Esophagus muscularis mucosa (tissue), 4 donors: ENCODE measurements around the gene ANGPTL8. TPM values are rescaled to one million over a fixed set of nuclear protein-coding genes. Genes with fewer than 3 reads are reported as not detected.

Experiments used
- DNase-seq: peaks from one replicate; pipeline ENCODE4 v3.0.0-alpha.2; 2017; ENCODE audit errors: extremely low spot score
- H3K27ac ChIP-seq, 4 donors: fragments of 200-600 bp; sonication (generic); replicated peaks in 1 of 4; 1 replicate in 3 of 4; 2 replicates in 1 of 4; pipeline ENCODE4 v1.5.1; 2016 to 2019; ENCODE audit warnings: mild to moderate bottlenecking in 1 of 4
- H3K27me3 ChIP-seq, 4 donors: fragments of 200-600 bp; sonication (generic); one replicate each; pipeline versions ENCODE4 v1.5.1 to v1.6.0; 2016 to 2019
- H3K36me3 ChIP-seq, 4 donors: fragments of 200-600 bp; sonication (generic); one replicate each; pipeline ENCODE4 v1.5.1; 2016 to 2019
- H3K4me1 ChIP-seq, 4 donors: fragments of 200-600 bp; sonication (generic); one replicate each; pipeline ENCODE4 v1.5.1; 2016 to 2019
- H3K4me3 ChIP-seq, 4 donors: fragments of 200-600 bp; sonication (generic); 1 replicate in 2 of 4; 2 replicates in 2 of 4; pipeline ENCODE4 v1.5.1; 2016 to 2019; ENCODE audit warnings: mild to moderate bottlenecking in 4 of 4, moderate library complexity in 1 of 4
- H3K9me3 ChIP-seq, 4 donors: fragments of 200-600 bp; sonication (generic); 1 replicate in 3 of 4; 2 replicates in 1 of 4; pipeline ENCODE4 v1.5.1; 2016 to 2019
- CTCF ChIP-seq, 3 experiments: fragments of 200-600 bp in 2 of 3; fragments of 450-650 bp in 1 of 3; sonication (generic) in 2 of 3; IDR thresholded peaks; one replicate each; pipeline ENCODE4 v1.5.1; 2017 to 2019; ENCODE audit warnings: antibody characterized with exemption in 3 of 3, mild to moderate bottlenecking in 2 of 3, moderate library complexity in 1 of 3
- EP300 ChIP-seq: sonication (generic); formaldehyde crosslinking; IDR thresholded peaks from one replicate; pipeline ENCODE4 v1.6.1; 2017; ENCODE audit warnings: antibody characterized with exemption
- POLR2A ChIP-seq: fragments of 450-650 bp; IDR thresholded peaks from one replicate; pipeline ENCODE4 v1.6.1; 2017; ENCODE audit warnings: antibody characterized with exemption, moderate library complexity, mild to moderate bottlenecking, low read depth
- POLR2AphosphoS5 ChIP-seq, 2 donors: sonication (generic); formaldehyde crosslinking; IDR thresholded peaks; one replicate each; pipeline ENCODE4 v1.6.1; 2017; ENCODE audit warnings: antibody characterized with exemption in 2 of 2
- WGBS: methylation state at CpG from one replicate; pipeline ENCODE4 v1.1.5; 2018; 5-methylcytosine and 5-hydroxymethylcytosine counted together
- intact Hi-C: fragments of 100-400 bp; cut with DNase I; formaldehyde crosslinking; loops from one replicate; pipeline ENCODE4 v1.15.1; 2023
- total RNA-seq, 4 donors: library from RNA; depleted of rRNA; stranded (reverse); fragments of >200 nt; gene quantifications; one replicate each; pipeline versions ENCODE4 v1.1.0 to v1.2.1, GENCODE V29; 2016

Gene ANGPTL8
- total RNA-seq, 4 donors from 2014 or later: 2.0 TPM; not detected in 3

- intact Hi-C loops: no loop called here
- peaks cover 25 to 61% (median 57%) of the 10 kb centered on the region in 4 donors for H3K36me3 ChIP-seq
- H3K4me1 ChIP-seq: peaks cover 80 to 92% (median 90%) of the 10 kb centered on the region in 4 donors
- WGBS: 68% methylated on average over 34 of the region's 68 CpGs
- peak overlapping the region; percentile 66 to 92 (median 84) for H3K4me3 ChIP-seq
- no peaks in the 10 kb centered on the region for H3K9me3 ChIP-seq
- no peak for DNase-seq
- H3K27ac ChIP-seq: peak overlapping the region; percentile 89 to 98 (median 96)
- TF ChIP-seq POLR2AphosphoS5 (IDR thresholded peaks at IDR 0.05): no peak
- no peaks in the 10 kb centered on the region for H3K27me3 ChIP-seq
Measured at GRCh38 chr19:11192957-11193939, 46.2 kb upstream of the ANGPTL8 start.

DNA sequence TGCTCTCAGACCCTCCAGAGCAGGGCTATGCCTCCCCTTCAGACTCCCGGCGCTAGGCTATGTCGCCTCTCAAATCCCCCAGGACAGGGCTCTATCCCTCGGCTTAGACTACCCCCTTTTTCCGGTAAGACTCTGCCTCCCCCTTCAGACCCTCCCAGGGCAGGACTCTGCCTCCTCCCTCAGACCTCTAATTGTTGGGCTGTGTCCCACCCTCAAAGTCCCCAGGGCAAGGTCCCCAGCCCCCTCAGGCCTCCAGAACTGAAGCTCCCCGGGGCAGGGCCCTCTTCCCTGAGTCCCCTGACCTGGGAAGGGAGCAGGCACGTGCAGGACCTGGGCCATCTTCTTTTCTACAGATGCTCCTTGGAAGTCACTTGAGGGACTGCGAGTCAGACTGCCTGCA is 45.2 kb upstream of the ANGPTL8 start:
- peaks cover 75 to 92% (median 90%) of the 10 kb centered on the region in 4 donors for H3K4me1 ChIP-seq
- H3K36me3 ChIP-seq: peaks cover 25 to 52% (median 50%) of the 10 kb centered on the region in 4 donors
- no peak for DNase-seq
- no peaks in the 10 kb centered on the region for H3K27me3 ChIP-seq
- TF ChIP-seq CTCF (IDR thresholded peaks at IDR 0.05): no peak
- TF ChIP-seq EP300: no peak
- no peak for TF ChIP-seq POLR2AphosphoS5 (IDR thresholded peaks at IDR 0.05)
- TF ChIP-seq POLR2A: no peak
- H3K4me3 ChIP-seq: peak overlapping the region; percentile 66 to 92 (median 84)
- intact Hi-C loops: no loop called here
- 42% methylated on average over 8 of the region's 8 CpGs for WGBS
- H3K27ac ChIP-seq: peak overlapping the region; percentile 89 to 98 (median 96)
- no peaks in the 10 kb centered on the region for H3K9me3 ChIP-seq

GRCh38 chr19:11194656-11195558 is 44.5 kb upstream of the ANGPTL8 start:
- peaks cover 25 to 59% (median 52%) of the 10 kb centered on the region in 4 donors for H3K36me3 ChIP-seq
- H3K9me3 ChIP-seq: no peaks in the 10 kb centered on the region
- no peak for TF ChIP-seq POLR2AphosphoS5 (IDR thresholded peaks at IDR 0.05)
- TF ChIP-seq POLR2A: no peak
- no peak for TF ChIP-seq EP300
- TF ChIP-seq CTCF (IDR thresholded peaks at IDR 0.05): no peak
- H3K27me3 ChIP-seq: no peaks in the 10 kb centered on the region
- no peak for DNase-seq
- intact Hi-C loops: no loop called here
- H3K4me1 ChIP-seq: peaks cover 68 to 87% (median 86%) of the 10 kb centered on the region in 4 donors
- WGBS: 13% methylated on average over 19 of the region's 20 CpGs
- H3K4me3 ChIP-seq: peak overlapping the region; percentile 66 to 92 (median 84)
- H3K27ac ChIP-seq: peak overlapping the region; percentile 89 to 98 (median 96)

GRCh38 chr19:11195681-11196080 is 43.7 kb upstream of the ANGPTL8 start:
- TF ChIP-seq POLR2A (no peak), POLR2AphosphoS5 (IDR thresholded peaks at IDR 0.05) (no peak), EP300 (no peak), CTCF (IDR thresholded peaks at IDR 0.05) (no peak)
- DNase-seq: no peak
- 33% methylated on average over 12 of the region's 12 CpGs for WGBS
- Histone ChIP-seq H3K36me3 (peaks cover 25 to 62% (median 56%) of the 10 kb centered on the region in 4 donors), H3K27me3 (no peaks in the 10 kb centered on the region), H3K27ac (peak overlapping the region; percentile 89 to 98 (median 96)), H3K4me3 (peak overlapping the region; percentile 66 to 92 (median 84)), H3K4me1 (peaks cover 60 to 79% (median 79%) of the 10 kb centered on the region in 4 donors), H3K9me3 (no peaks in the 10 kb centered on the region)
- intact Hi-C loops: no loop called here
